Gastrocnemius medialis (tissue), 4 donors: Measurements from ENCODE around the gene KDM3A. TPM values are rescaled to one million over a fixed set of nuclear protein-coding genes. Genes with fewer than 3 reads are reported as not detected.

Source experiments
- ATAC-seq, 2 donors: fragments of 150-250 bp; one replicate each; pipeline ENCODE4 v1.9.1; 2016
- DNase-seq, 2 donors: peaks; one replicate each; pipeline ENCODE4 v3.0.0-alpha.2; 2019
- H3K27ac ChIP-seq, 4 donors: fragments of 200-600 bp; sonication (generic); 1 replicate in 1 of 4; 2 replicates in 3 of 4; pipeline ENCODE4 v1.5.1; 2016 to 2018; ENCODE audit warnings: mild to moderate bottlenecking in 2 of 4, moderate library complexity in 1 of 4
- H3K27me3 ChIP-seq, 3 donors: fragments of 200-600 bp; sonication (generic) in 2 of 3; 1 replicate in 1 of 3; 2 replicates in 2 of 3; pipeline versions ENCODE4 v1.5.1 to v1.6.0; 2016 to 2019; ENCODE audit warnings: mild to moderate bottlenecking in 1 of 3, moderate library complexity in 1 of 3
- H3K36me3 ChIP-seq, 2 donors: fragments of 200-600 bp; sonication (generic) in 1 of 2; one replicate each; pipeline ENCODE4 v1.5.1; 2017 to 2018
- H3K4me1 ChIP-seq, 2 donors: fragments of 200-600 bp; sonication (generic) in 1 of 2; one replicate each; pipeline ENCODE4 v1.5.1; 2016 to 2017; ENCODE audit warnings: mild to moderate bottlenecking in 2 of 2
- H3K4me3 ChIP-seq, 4 donors: fragments of 200-600 bp; sonication (generic) in 3 of 4; 1 replicate in 1 of 4; 2 replicates in 3 of 4; pipeline ENCODE4 v1.5.1; 2016 to 2019; ENCODE audit warnings: mild to moderate bottlenecking in 2 of 4
- H3K9me3 ChIP-seq, 3 donors: fragments of 200-600 bp; sonication (generic) in 2 of 3; 1 replicate in 1 of 3; 2 replicates in 2 of 3; pipeline ENCODE4 v1.5.1; 2016 to 2019
- CTCF ChIP-seq, 5 experiments: fragments of 450-650 bp in 3 of 5; fragments of 200-600 bp in 2 of 5; sonication (generic) in 2 of 5; IDR thresholded peaks in 4 of 5; conservative IDR thresholded peaks in 1 of 5; 1 replicate in 4 of 5; 2 replicates in 1 of 5; pipeline ENCODE4 v1.5.1; 2016 to 2019; ENCODE audit warnings: antibody characterized with exemption in 5 of 5, mild to moderate bottlenecking in 3 of 5, moderate library complexity in 3 of 5
- POLR2A ChIP-seq, 2 donors: fragments of 450-650 bp; IDR thresholded peaks; one replicate each; pipeline ENCODE4 v1.6.1; 2017; ENCODE audit warnings: antibody characterized with exemption in 2 of 2, mild to moderate bottlenecking in 2 of 2, moderate library complexity in 2 of 2
- in situ Hi-C, 4 donors: fragments of 200-750 bp; cut with MboI; loops; one replicate each; pipeline versions ENCODE4 v1.15.0 to v1.8.0; 2017; ENCODE audit warnings: low sequenced_read_pairs in 4 of 4
- intact Hi-C: fragments of 100-400 bp; cut with DNase I; formaldehyde crosslinking; loops from one replicate; pipeline ENCODE4 v1.15.1; 2023; ENCODE audit warnings: low total_unique reads
- total RNA-seq, 4 donors: library from RNA; depleted of rRNA; stranded (reverse); fragments of >200 nt; gene quantifications; one replicate each; pipeline versions ENCODE4 v1.1.0 to v1.2.3, GENCODE V29; 2016

KDM3A gene
- total RNA-seq, 4 donors from 2014 or later, result 20.7 to 36.8 (median 26.1) TPM

- Histone ChIP-seq H3K4me3 (no peak overlapping the region), H3K9me3 (no peaks in the 10 kb centered on the region), H3K36me3 (no peaks in the 10 kb centered on the region), H3K27ac (no peak overlapping the region), H3K27me3 (peaks cover 0 to 3% (median 0%) of the 10 kb centered on the region in 3 donors), H3K4me1 (no peaks in the 10 kb centered on the region)
- TF ChIP-seq CTCF (IDR thresholded peaks at IDR 0.05 in 4 of 5, conservative IDR thresholded peaks at IDR 0.05 in 1 of 5) (no peak), POLR2A (IDR thresholded peaks at IDR 0.05) (no peak)
- intact Hi-C loops (no loop called here), in situ Hi-C loops (no loop called here)
- no peak for ATAC-seq
- no peak for DNase-seq
Measured at GRCh38 chr2:86416146-86416545, 25.0 kb upstream of the KDM3A start.

GRCh38 chr2:86417961-86418360 lies 23.2 kb upstream of the KDM3A start:
- Histone ChIP-seq H3K4me3 (no peak overlapping the region), H3K27ac (no peak overlapping the region), H3K36me3 (no peaks in the 10 kb centered on the region), H3K4me1 (no peaks in the 10 kb centered on the region), H3K9me3 (no peaks in the 10 kb centered on the region), H3K27me3 (peaks cover 0 to 3% (median 0%) of the 10 kb centered on the region in 3 donors)
- ATAC-seq, result no peak
- in situ Hi-C loops (no loop called here), intact Hi-C loops (no loop called here)
- no peak for DNase-seq
- TF ChIP-seq CTCF (IDR thresholded peaks at IDR 0.05 in 4 of 5, conservative IDR thresholded peaks at IDR 0.05 in 1 of 5) (no peak), POLR2A (IDR thresholded peaks at IDR 0.05) (no peak)

GRCh38 chr2:86420913-86421312 lies 20.3 kb upstream of the KDM3A start:
- DNase-seq (no peak), ATAC-seq (no peak)
- TF ChIP-seq POLR2A (IDR thresholded peaks at IDR 0.05) (no peak), CTCF (IDR thresholded peaks at IDR 0.05 in 4 of 5, conservative IDR thresholded peaks at IDR 0.05 in 1 of 5) (no peak)
- in situ Hi-C loops, result no loop called here
- Histone ChIP-seq H3K4me3 (no peak overlapping the region), H3K36me3 (no peaks in the 10 kb centered on the region), H3K27me3 (no peaks in the 10 kb centered on the region), H3K27ac (no peak overlapping the region), H3K4me1 (no peaks in the 10 kb centered on the region), H3K9me3 (no peaks in the 10 kb centered on the region)
- intact Hi-C loops, result no loop called here

- no peaks in the 10 kb centered on the region for H3K4me1 ChIP-seq
- intact Hi-C loops, result no loop called here
- DNase-seq (no peak), ATAC-seq (no peak)
- no peaks in the 10 kb centered on the region for H3K27me3 ChIP-seq
- no peak for TF ChIP-seq CTCF (IDR thresholded peaks at IDR 0.05 in 4 of 5, conservative IDR thresholded peaks at IDR 0.05 in 1 of 5)
- TF ChIP-seq POLR2A (IDR thresholded peaks at IDR 0.05), result no peak
- H3K9me3 ChIP-seq, result no peaks in the 10 kb centered on the region
- no peaks in the 10 kb centered on the region for H3K36me3 ChIP-seq
- in situ Hi-C loops, result no loop called here
- no peak overlapping the region for H3K27ac ChIP-seq
- H3K4me3 ChIP-seq, result no peak overlapping the region
Measured at GRCh38 chr2:86426271-86426670, 14.9 kb upstream of the KDM3A start.

GRCh38 chr2:86429335-86429734 lies 11.8 kb upstream of the KDM3A start:
- H3K27ac ChIP-seq, result no peak overlapping the region
- no peaks in the 10 kb centered on the region for H3K9me3 ChIP-seq
- in situ Hi-C loops, result no loop called here
- H3K27me3 ChIP-seq, result no peaks in the 10 kb centered on the region
- TF ChIP-seq POLR2A (IDR thresholded peaks at IDR 0.05) (no peak), CTCF (IDR thresholded peaks at IDR 0.05 in 4 of 5, conservative IDR thresholded peaks at IDR 0.05 in 1 of 5) (no peak)
- H3K4me3 ChIP-seq, result no peak overlapping the region
- ATAC-seq (no peak), DNase-seq (no peak)
- intact Hi-C loops, result no loop called here
- no peaks in the 10 kb centered on the region for H3K4me1 ChIP-seq
- H3K36me3 ChIP-seq, result no peaks in the 10 kb centered on the region
